ENCODE measurements around the gene PDZD8. TPM values are rescaled to one million over a fixed set of nuclear protein-coding genes. Genes with fewer than 3 reads are reported as not detected.

PDZD8 gene
- total RNA-seq, 1 donor from 2014 or later, result 21.0 TPM

GRCh38 chr10:117411479-117412399 is 36.5 kb upstream of the PDZD8 start:
- Histone ChIP-seq H3K27ac (no peak overlapping the region), H3K9me3 (no peaks in the 10 kb centered on the region), H3K27me3 (no peaks in the 10 kb centered on the region), H3K4me1 (no peaks in the 10 kb centered on the region), H3K36me3 (no peaks in the 10 kb centered on the region), H3K4me3 (no peak overlapping the region)
- no peak for TF ChIP-seq CTCF (IDR thresholded peaks at IDR 0.05)
- intact Hi-C loops (cut with DNase I), result no loop called here
- no peak for DNase-seq (ENCODE audit: low spot score in 2 of 2)

- no peak overlapping the region for H3K27ac ChIP-seq
- no peak overlapping the region for H3K4me3 ChIP-seq
- peak in 1 of 2 donors; percentile 2 for DNase-seq (ENCODE audit: low spot score in 2 of 2)
- no peaks in the 10 kb centered on the region for H3K27me3 ChIP-seq
- no peak for TF ChIP-seq CTCF (IDR thresholded peaks at IDR 0.05)
- intact Hi-C loops (cut with DNase I), result no loop called here
- H3K9me3 ChIP-seq, result no peaks in the 10 kb centered on the region
- H3K36me3 ChIP-seq, result no peaks in the 10 kb centered on the region
- no peaks in the 10 kb centered on the region for H3K4me1 ChIP-seq
These were observed 35.3 kb upstream of the PDZD8 start for GRCh38 chr10:117410557-117410956.

- no peak overlapping the region for H3K4me3 ChIP-seq
- no peaks in the 10 kb centered on the region for H3K36me3 ChIP-seq
- no peak for DNase-seq (ENCODE audit: low spot score in 2 of 2)
- H3K27ac ChIP-seq, result no peak overlapping the region
- no peak for TF ChIP-seq CTCF (IDR thresholded peaks at IDR 0.05)
- H3K27me3 ChIP-seq, result no peaks in the 10 kb centered on the region
- no peaks in the 10 kb centered on the region for H3K4me1 ChIP-seq
- no peaks in the 10 kb centered on the region for H3K9me3 ChIP-seq
- intact Hi-C loops (cut with DNase I), result no loop called here
These were observed 34.5 kb upstream of the PDZD8 start for GRCh38 chr10:117409549-117410305.

- no peak for DNase-seq (ENCODE audit: low spot score in 2 of 2)
- TF ChIP-seq CTCF (IDR thresholded peaks at IDR 0.05), result no peak
- Histone ChIP-seq H3K27me3 (no peaks in the 10 kb centered on the region), H3K4me3 (no peak overlapping the region), H3K9me3 (no peaks in the 10 kb centered on the region), H3K27ac (no peak overlapping the region), H3K36me3 (no peaks in the 10 kb centered on the region), H3K4me1 (no peaks in the 10 kb centered on the region)
- intact Hi-C loops (cut with DNase I), result no loop called here
These were observed 33.5 kb upstream of the PDZD8 start for GRCh38 chr10:117408436-117409384.

- no peaks in the 10 kb centered on the region for H3K36me3 ChIP-seq
- TF ChIP-seq CTCF (IDR thresholded peaks at IDR 0.05), result no peak
- no peak for DNase-seq (ENCODE audit: low spot score in 2 of 2)
These were observed 30.5 kb upstream of the PDZD8 start for GRCh38 chr10:117405730-117406129.

More at GRCh38 chr10:117405730-117406129, 30.5 kb upstream of the PDZD8 start:
- intact Hi-C loops (cut with DNase I), result no loop called here
- H3K4me3 ChIP-seq, result no peak overlapping the region
- H3K9me3 ChIP-seq, result no peaks in the 10 kb centered on the region
- H3K4me1 ChIP-seq, result no peaks in the 10 kb centered on the region
- H3K27ac ChIP-seq, result no peak overlapping the region
- H3K27me3 ChIP-seq, result no peaks in the 10 kb centered on the region

All from ascending aorta (tissue), 2 donors.